SK-N-SH treated with all-trans-retinoic acid at 6 μM for 48 hours (cell line): ENCODE measurements around the gene C1orf159.

Experiments
- ARNTL ChIP-seq: fragments of 450-650 bp; formaldehyde crosslinking; IDR thresholded peaks from 2 replicates; pipeline ENCODE4 v1.5.0; 2020; ENCODE audit warnings: low read depth, mild to moderate bottlenecking, moderate library complexity, borderline replicate concordance
- BACH2 ChIP-seq: fragments of 250-450 bp; sonication (Bioruptor Pico); IDR thresholded peaks from 2 replicates; pipeline ENCODE4 v1.9.0; 2021; ENCODE audit warnings: mild to moderate bottlenecking, borderline replicate concordance
- ISL1 ChIP-seq: fragments of 250-450 bp; sonication (Bioruptor Pico); IDR thresholded peaks from 2 replicates; pipeline ENCODE4 v2.1.2; 2022; ENCODE audit warnings: mild to moderate bottlenecking, moderate library complexity
- ZNF8 ChIP-seq: fragments of 450-650 bp; formaldehyde crosslinking; IDR thresholded peaks from 2 replicates; pipeline ENCODE4 v1.5.0; 2020; ENCODE audit warnings: mild to moderate bottlenecking, moderate library complexity
- TF ChIP-seq, protein P1 (sequence below): fragments of 250-450 bp; sonication (Bioruptor Pico); IDR thresholded peaks from 2 replicates; pipeline ENCODE4 v1.8.0; 2020; ENCODE audit warnings: mild to moderate bottlenecking, moderate library complexity, borderline replicate concordance
- TF ChIP-seq, protein P2 (sequence below): fragments of 250-450 bp; sonication (Bioruptor Pico); IDR thresholded peaks from 2 replicates; pipeline ENCODE4 v1.5.1; 2021; ENCODE audit warnings: mild to moderate bottlenecking, moderate library complexity
- TF ChIP-seq, protein P3 (sequence below): fragments of 250-450 bp; sonication (Bioruptor Pico); IDR thresholded peaks from 2 replicates; pipeline ENCODE4 v1.8.0; 2021; ENCODE audit warnings: low read depth, mild to moderate bottlenecking, moderate library complexity, borderline replicate concordance
- TF ChIP-seq, protein P4 (sequence below): fragments of 250-450 bp; sonication (Bioruptor Pico); IDR thresholded peaks from 2 replicates; pipeline ENCODE4 v1.5.0; 2020; ENCODE audit warnings: mild to moderate bottlenecking, moderate library complexity
- TF ChIP-seq, protein P5 (sequence below): fragments of 250-450 bp; sonication (Bioruptor Pico); IDR thresholded peaks from 2 replicates; pipeline ENCODE4 v1.5.1; 2020; ENCODE audit warnings: low read depth, mild to moderate bottlenecking, moderate library complexity

GRCh38 chr1:1067284-1067859, 48.5 kb downstream of the C1orf159 start:
- TF ChIP-seq, protein P1, sequence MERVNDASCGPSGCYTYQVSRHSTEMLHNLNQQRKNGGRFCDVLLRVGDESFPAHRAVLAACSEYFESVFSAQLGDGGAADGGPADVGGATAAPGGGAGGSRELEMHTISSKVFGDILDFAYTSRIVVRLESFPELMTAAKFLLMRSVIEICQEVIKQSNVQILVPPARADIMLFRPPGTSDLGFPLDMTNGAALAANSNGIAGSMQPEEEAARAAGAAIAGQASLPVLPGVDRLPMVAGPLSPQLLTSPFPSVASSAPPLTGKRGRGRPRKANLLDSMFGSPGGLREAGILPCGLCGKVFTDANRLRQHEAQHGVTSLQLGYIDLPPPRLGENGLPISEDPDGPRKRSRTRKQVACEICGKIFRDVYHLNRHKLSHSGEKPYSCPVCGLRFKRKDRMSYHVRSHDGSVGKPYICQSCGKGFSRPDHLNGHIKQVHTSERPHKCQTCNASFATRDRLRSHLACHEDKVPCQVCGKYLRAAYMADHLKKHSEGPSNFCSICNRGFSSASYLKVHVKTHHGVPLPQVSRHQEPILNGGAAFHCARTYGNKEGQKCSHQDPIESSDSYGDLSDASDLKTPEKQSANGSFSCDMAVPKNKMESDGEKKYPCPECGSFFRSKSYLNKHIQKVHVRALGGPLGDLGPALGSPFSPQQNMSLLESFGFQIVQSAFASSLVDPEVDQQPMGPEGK (CRISPR knock-in tag), result no peak
- TF ChIP-seq, protein P2, sequence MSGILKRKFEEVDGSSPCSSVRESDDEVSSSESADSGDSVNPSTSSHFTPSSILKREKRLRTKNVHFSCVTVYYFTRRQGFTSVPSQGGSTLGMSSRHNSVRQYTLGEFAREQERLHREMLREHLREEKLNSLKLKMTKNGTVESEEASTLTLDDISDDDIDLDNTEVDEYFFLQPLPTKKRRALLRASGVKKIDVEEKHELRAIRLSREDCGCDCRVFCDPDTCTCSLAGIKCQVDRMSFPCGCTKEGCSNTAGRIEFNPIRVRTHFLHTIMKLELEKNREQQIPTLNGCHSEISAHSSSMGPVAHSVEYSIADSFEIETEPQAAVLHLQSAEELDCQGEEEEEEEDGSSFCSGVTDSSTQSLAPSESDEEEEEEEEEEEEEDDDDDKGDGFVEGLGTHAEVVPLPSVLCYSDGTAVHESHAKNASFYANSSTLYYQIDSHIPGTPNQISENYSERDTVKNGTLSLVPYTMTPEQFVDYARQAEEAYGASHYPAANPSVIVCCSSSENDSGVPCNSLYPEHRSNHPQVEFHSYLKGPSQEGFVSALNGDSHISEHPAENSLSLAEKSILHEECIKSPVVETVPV, result no peak
- TF ChIP-seq, protein P3, sequence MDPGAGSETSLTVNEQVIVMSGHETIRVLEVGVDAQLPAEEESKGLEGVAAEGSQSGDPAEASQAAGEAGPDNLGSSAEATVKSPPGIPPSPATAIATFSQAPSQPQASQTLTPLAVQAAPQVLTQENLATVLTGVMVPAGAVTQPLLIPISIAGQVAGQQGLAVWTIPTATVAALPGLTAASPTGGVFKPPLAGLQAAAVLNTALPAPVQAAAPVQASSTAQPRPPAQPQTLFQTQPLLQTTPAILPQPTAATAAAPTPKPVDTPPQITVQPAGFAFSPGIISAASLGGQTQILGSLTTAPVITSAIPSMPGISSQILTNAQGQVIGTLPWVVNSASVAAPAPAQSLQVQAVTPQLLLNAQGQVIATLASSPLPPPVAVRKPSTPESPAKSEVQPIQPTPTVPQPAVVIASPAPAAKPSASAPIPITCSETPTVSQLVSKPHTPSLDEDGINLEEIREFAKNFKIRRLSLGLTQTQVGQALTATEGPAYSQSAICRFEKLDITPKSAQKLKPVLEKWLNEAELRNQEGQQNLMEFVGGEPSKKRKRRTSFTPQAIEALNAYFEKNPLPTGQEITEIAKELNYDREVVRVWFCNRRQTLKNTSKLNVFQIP (CRISPR knock-in tag), result no peak
- TF ChIP-seq ARNTL (CRISPR knock-in tag) (no peak), ZNF8 (CRISPR knock-in tag) (no peak), BACH2 (CRISPR knock-in tag) (no peak), ISL1 (no peak)
- TF ChIP-seq, protein P4, sequence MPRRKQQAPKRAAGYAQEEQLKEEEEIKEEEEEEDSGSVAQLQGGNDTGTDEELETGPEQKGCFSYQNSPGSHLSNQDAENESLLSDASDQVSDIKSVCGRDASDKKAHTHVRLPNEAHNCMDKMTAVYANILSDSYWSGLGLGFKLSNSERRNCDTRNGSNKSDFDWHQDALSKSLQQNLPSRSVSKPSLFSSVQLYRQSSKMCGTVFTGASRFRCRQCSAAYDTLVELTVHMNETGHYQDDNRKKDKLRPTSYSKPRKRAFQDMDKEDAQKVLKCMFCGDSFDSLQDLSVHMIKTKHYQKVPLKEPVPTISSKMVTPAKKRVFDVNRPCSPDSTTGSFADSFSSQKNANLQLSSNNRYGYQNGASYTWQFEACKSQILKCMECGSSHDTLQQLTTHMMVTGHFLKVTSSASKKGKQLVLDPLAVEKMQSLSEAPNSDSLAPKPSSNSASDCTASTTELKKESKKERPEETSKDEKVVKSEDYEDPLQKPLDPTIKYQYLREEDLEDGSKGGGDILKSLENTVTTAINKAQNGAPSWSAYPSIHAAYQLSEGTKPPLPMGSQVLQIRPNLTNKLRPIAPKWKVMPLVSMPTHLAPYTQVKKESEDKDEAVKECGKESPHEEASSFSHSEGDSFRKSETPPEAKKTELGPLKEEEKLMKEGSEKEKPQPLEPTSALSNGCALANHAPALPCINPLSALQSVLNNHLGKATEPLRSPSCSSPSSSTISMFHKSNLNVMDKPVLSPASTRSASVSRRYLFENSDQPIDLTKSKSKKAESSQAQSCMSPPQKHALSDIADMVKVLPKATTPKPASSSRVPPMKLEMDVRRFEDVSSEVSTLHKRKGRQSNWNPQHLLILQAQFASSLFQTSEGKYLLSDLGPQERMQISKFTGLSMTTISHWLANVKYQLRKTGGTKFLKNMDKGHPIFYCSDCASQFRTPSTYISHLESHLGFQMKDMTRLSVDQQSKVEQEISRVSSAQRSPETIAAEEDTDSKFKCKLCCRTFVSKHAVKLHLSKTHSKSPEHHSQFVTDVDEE (CRISPR knock-in tag), result no peak
- TF ChIP-seq, protein P5, sequence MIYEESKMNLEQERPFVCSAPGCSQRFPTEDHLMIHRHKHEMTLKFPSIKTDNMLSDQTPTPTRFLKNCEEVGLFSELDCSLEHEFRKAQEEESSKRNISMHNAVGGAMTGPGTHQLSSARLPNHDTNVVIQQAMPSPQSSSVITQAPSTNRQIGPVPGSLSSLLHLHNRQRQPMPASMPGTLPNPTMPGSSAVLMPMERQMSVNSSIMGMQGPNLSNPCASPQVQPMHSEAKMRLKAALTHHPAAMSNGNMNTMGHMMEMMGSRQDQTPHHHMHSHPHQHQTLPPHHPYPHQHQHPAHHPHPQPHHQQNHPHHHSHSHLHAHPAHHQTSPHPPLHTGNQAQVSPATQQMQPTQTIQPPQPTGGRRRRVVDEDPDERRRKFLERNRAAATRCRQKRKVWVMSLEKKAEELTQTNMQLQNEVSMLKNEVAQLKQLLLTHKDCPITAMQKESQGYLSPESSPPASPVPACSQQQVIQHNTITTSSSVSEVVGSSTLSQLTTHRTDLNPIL, result no peak
